Mesodermal cell (in vitro differentiated cells): ENCODE data around the gene GABRD.
"Not testable (repeated sequence)": the region's sequence is repeated elsewhere in the genome, so short reads cannot be mapped to it uniquely, and the experiment has no call there.

Experiments
- H3K27ac ChIP-seq: 2 replicates; pipeline ENCODE4 v1.7.0; 2013; ENCODE audit warnings: mild to moderate bottlenecking, low read depth, low read length, moderate library complexity; ENCODE audit not compliant: severe bottlenecking
- H3K36me3 ChIP-seq: 2 replicates; pipeline ENCODE4 v1.7.1; 2013; ENCODE audit warnings: mild to moderate bottlenecking, low read length, moderate library complexity; ENCODE audit not compliant: control insufficient read depth, insufficient read depth
- H3K4me1 ChIP-seq: one replicate; pipeline ENCODE4 v1.7.1; 2013; ENCODE audit warnings: mild to moderate bottlenecking, low read length; ENCODE audit not compliant: insufficient read depth, control insufficient read depth, poor library complexity, severe bottlenecking
- H3K4me3 ChIP-seq: 2 replicates; pipeline ENCODE4 v1.7.0; 2013; ENCODE audit warnings: low read length, control low read depth, mild to moderate bottlenecking; ENCODE audit not compliant: insufficient read depth, poor library complexity, severe bottlenecking; ENCODE audit errors: extremely low read depth
- H3K9me3 ChIP-seq: 2 replicates; pipeline ENCODE4 v1.7.1; 2013; ENCODE audit warnings: mild to moderate bottlenecking, low read length, moderate library complexity; ENCODE audit not compliant: control insufficient read depth
- WGBS, 2 experiments: methylation state at CpG; one replicate each; pipeline ENCODE4 v1.1.5; 2013; ENCODE audit warnings: missing lambda C conversion rate in 2 of 2; ENCODE audit not compliant: insufficient coverage in 2 of 2; 5-methylcytosine and 5-hydroxymethylcytosine counted together

GABRD gene

GRCh38 chr1:1978108-1978507, 41.0 kb upstream of the GABRD start:
- peaks cover 4% of the 10 kb centered on the region for H3K9me3 ChIP-seq
- H3K36me3 ChIP-seq, result no peaks in the 10 kb centered on the region
- peaks cover 8% of the 10 kb centered on the region for H3K4me1 ChIP-seq
- WGBS, 2 experiments, result 79 to 91% methylated on average over 6 to 11 of the region's 11 CpGs
- H3K27ac ChIP-seq, result no peak overlapping the region
- H3K4me3 ChIP-seq, result no peak overlapping the region

DNA sequence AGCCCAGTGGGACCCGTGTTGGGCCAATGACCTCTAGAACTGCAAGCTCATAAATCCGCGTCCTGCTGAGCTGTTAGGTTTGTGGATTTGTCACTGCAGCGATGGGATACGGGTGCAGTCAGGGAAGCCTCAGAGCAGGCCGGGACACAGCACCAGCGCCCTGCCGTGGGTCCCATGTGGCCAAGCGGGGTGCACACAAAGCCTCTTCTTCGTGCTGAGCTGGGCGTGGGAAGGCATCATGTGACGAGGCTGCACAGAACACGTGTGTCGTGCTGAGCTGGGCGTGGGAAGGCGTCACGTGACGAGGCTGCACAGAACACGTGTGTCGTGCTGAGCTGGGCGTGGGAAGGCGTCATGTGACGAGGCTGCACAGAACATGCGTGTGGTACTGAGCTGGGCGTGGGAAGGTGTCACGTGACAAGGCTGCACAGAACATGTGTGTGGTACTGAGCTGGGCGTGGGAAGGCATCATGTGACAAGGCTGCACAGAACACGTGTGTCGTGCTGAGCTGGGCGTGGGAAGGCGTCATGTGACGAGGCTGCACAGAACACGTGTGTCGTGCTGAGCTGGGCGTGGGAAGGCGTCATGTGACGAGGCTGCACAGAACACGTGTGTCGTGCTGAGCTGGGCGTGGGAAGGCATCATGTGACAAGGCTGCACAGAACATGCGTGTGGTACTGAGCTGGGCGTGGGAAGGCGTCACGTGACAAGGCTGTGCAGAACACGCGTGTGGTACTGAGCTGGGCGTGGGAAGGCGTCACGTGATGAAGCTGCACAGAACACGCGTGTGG, 40.3 kb upstream of the GABRD start:
- WGBS, 2 experiments, result 96 to 97% methylated on average over 20 to 39 of the region's 51 CpGs
- H3K27ac ChIP-seq, H3K9me3 ChIP-seq, H3K4me3 ChIP-seq, H3K36me3 ChIP-seq, H3K4me1 ChIP-seq: not testable (repeated sequence)

DNA sequence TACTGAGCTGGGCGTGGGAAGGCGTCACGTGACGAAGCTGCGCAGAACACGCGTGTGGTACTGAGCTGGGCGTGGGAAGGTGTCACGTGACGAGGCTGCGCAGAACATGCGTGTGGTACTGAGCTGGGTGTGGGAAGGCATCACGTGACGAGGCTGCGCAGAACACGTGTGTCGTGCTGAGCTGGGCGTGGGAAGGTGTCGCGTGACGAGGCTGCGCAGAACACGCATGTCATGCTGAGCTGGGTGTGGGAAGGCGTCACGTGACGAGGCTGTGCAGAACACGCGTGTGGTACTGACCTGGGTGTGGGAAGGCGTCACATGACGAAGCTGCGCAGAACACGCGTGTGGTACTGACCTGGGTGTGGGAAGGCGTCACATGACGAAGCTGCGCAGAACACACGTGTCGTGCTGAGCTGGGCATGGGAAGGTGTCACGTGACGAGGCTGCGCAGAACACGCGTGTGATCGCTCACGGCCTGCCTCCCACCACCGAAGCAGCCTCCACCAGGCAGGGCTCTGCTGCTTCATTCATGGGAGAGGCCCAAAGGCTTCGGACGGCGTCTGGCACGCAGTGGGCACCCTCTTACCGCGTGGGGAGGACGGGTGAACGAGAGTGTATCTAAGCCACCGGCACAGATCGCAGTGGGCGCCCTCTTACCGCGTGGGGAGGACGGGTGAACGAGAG, 39.5 kb upstream of the GABRD start:
- H3K4me3 ChIP-seq, result no peak overlapping the region
- H3K36me3 ChIP-seq, result no peaks in the 10 kb centered on the region
- peaks cover 6% of the 10 kb centered on the region for H3K4me1 ChIP-seq
- 94 to 96% methylated on average over 29 to 54 of the region's 61 CpGs for WGBS, 2 experiments
- H3K27ac ChIP-seq, result no peak overlapping the region
- peaks cover 4% of the 10 kb centered on the region for H3K9me3 ChIP-seq

DNA sequence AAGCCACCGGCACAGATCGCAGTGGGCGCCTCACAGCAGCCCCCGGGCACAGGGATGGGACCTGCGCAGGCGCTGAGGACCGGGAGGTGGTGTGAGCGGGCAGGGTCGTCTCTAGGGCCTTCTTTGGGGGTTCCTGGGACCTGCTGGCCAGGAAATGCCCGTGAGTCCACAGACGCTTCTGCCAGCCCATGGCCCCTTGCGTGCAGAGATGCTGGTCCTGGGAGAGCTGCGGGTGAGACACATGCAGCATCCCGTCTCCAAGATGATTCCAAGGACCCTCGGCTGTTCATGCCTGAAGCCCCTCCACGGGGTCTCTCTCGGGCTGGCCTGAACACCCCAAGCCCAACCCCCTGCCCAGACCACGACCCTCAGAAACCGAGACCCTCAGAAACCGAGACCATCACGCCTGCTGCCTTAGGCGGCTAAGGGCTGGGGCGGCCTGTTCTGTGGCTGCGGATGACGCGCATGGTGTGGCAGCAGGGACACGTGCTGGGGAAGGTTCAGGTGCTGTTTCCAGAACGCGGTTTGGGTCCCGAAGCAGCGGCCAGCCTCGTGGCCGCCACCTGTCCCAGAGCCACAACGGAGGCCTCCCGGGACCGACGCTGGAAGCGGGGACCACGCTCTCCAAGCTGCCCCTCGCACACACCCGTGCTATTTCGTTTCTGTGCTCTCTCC, 38.5 kb upstream of the GABRD start:
- H3K36me3 ChIP-seq, result no peaks in the 10 kb centered on the region
- 93 to 94% methylated on average over 42 of the region's 42 CpGs for WGBS, 2 experiments
- peaks cover 6% of the 10 kb centered on the region for H3K4me1 ChIP-seq
- H3K4me3 ChIP-seq, result no peak overlapping the region
- no peak overlapping the region for H3K27ac ChIP-seq
- peaks cover 4% of the 10 kb centered on the region for H3K9me3 ChIP-seq

DNA sequence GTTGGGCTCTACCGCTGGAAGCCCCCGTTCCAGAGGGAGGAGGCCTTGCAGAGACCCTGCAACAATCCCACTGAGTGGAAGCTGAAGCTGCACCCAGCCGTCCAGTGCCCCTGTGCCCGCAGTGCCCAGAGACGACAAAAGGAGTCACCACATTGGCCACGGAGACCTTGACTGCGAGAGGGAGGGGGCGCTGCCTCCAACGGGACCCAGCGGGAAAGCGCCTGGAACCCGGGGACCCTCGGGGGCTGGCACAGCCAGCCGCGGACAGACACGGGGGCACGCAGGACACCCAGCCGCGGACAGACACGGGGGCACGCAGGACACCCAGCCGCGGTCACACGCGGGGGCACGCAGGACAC, 38.0 kb upstream of the GABRD start:
- Histone ChIP-seq H3K9me3 (peaks cover under 1% of the 10 kb centered on the region), H3K36me3 (no peaks in the 10 kb centered on the region), H3K4me3 (no peak overlapping the region), H3K27ac (no peak overlapping the region), H3K4me1 (peaks cover 6% of the 10 kb centered on the region)
- 91 to 96% methylated on average over 24 to 26 of the region's 26 CpGs for WGBS, 2 experiments

DNA sequence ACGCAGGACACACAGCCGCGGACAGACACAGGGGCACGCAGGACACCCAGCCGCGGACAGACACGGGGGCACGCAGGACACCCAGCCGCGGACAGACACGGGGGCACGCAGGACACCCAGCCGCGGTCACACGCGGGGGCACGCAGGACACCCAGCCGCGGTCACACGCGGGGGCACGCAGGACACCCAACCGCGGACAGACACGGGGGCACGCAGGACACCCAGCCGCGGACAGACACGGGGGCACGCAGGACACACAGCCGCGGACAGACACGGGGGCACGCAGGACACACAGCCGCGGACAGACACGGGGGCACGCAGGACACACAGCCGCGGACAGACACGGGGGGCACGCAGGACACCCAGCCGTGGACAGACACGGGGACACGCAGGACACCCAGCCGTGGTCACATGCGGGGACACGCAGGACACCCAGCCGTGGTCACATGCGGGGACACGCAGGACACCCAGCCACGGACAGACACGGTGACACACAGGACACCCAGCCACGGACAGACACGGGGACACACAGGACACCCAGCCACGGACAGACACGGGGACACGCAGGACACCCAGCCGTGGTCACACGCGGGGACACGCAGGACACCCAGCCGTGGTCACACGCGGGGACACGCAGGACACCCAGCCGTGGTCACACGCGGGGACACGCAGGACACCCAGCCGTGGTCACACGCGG, 37.4 kb upstream of the GABRD start:
- not testable (repeated sequence) for H3K4me1 ChIP-seq, H3K4me3 ChIP-seq, H3K36me3 ChIP-seq, H3K9me3 ChIP-seq, H3K27ac ChIP-seq
- WGBS, 2 experiments, result 92 to 93% methylated on average over 42 to 52 of the region's 73 CpGs

DNA sequence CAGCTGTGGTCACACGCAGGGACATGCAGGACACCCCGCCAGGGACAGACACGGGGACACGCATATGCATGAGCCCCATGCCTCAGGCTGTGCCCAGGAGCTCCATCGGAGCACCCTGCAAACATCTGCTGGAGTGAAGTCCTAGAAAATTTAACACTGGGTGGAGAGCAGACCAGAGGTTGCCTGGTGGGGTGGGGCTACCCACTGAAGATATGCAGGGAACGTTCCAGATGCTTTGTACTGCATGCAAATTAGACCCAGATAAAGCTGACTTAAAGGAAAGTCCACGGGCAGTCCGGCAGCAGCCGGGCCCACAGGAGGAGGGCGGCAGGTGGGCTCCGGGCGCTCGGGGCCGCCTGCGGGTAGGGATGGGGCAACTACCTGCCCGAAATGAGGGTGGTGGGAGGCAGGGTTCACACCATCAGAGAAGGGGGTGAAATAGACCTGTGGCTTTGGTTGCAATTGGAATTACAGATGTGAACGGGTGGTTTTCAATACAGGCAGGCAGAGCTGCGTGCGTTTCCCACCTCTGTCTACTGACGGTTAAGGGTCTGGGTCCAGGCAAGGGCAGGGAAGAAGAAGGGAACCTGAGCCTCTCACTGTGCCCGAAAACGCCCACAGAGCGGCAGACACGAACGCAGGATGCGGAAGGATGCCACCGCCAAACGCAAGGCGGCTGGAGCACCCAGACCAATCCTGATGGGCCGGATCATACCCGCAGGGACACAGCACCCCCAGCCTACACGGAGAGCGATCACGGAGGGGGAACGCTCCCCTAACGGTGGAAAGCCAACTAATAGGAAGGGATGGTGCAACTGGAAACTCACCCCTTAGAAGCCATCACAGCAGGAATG, 36.5 kb upstream of the GABRD start:
- Histone ChIP-seq H3K36me3 (no peaks in the 10 kb centered on the region), H3K9me3 (no peaks in the 10 kb centered on the region), H3K27ac (no peak overlapping the region), H3K4me3 (no peak overlapping the region), H3K4me1 (no peaks in the 10 kb centered on the region)
- WGBS, 2 experiments, result 93 to 94% methylated on average over 35 to 36 of the region's 36 CpGs

- H3K4me1 ChIP-seq, result no peaks in the 10 kb centered on the region
- no peaks in the 10 kb centered on the region for H3K36me3 ChIP-seq
- H3K4me3 ChIP-seq, result no peak overlapping the region
- 88 to 89% methylated on average over 16 to 17 of the region's 17 CpGs for WGBS, 2 experiments
- H3K9me3 ChIP-seq, result no peaks in the 10 kb centered on the region
- H3K27ac ChIP-seq, result no peak overlapping the region
These were observed 34.5 kb upstream of the GABRD start for GRCh38 chr1:1984560-1985070.

DNA sequence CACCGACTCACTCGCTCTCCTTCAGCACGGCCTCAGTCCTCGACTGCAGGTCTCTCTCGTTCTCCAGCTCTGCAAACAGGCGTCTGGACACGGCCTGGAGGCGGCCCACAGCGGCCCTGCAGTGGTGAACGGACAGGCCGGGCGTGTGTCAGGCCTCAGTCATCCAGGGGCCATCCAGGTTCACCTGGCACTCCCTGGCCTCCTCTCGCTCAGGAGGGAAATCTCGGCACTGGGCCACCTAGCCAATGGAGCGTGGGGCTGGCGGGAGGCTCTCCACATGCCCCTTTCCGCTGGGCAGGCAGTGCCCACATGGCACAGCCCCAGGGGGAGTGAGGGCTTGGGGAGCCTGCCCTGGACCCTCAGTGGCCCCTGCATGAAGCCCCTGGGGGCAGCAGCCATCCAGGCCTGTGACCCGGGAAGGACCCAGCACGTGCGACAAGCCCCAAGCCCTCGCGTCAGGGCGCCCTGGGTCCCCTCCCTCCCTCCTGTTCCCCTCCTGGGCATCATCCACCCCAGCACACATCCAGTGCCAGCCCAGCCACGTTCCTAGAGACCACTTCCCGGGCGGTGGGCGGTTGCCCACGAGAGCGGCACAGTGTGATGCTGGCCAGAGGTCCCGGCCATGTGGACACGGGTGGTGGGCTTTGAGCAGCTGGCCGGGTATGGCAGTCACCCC, 33.6 kb upstream of the GABRD start:
- no peak overlapping the region for H3K4me3 ChIP-seq
- 92 to 93% methylated on average over 23 to 32 of the region's 32 CpGs for WGBS, 2 experiments
- H3K9me3 ChIP-seq, result no peaks in the 10 kb centered on the region
- H3K4me1 ChIP-seq, result peaks cover 2% of the 10 kb centered on the region
- no peaks in the 10 kb centered on the region for H3K36me3 ChIP-seq
- H3K27ac ChIP-seq, result no peak overlapping the region
